ENCODE data around the gene CROCC2.

- TF ChIP-seq CTCF (IDR thresholded peaks at IDR 0.05) (no peak), POLR2A (IDR thresholded peaks at IDR 0.05) (no peak)
Observed at GRCh38 chr2:241039416-241039815, 133.3 kb downstream of the CROCC2 start.

All from heart left ventricle (tissue), 13 donors.